HAP-1 (cell line): Measurements from ENCODE around the gene PRR7.

Experiments used
- DNase-seq, 2 experiments: peaks; one replicate each; pipeline ENCODE4 v3.0.0-alpha.2; 2016 to 2020; ENCODE audit warnings: low spot score in 2 of 2
- H3K27me3 ChIP-seq: fragments of 250-450 bp; sonication (Bioruptor Pico); 2 replicates; pipeline ENCODE4 v1.5.1; 2020; ENCODE audit warnings: low read depth, mild to moderate bottlenecking, moderate library complexity
- H3K36me3 ChIP-seq: fragments of 250-450 bp; sonication (Bioruptor Pico); replicated peaks from 2 replicates; pipeline ENCODE4 v1.5.1; 2020; ENCODE audit warnings: mild to moderate bottlenecking
- H3K4me1 ChIP-seq: fragments of 250-450 bp; sonication (Bioruptor Pico); 2 replicates; pipeline ENCODE4 v1.5.1; 2020; ENCODE audit warnings: mild to moderate bottlenecking
- H3K4me3 ChIP-seq: fragments of 250-450 bp; sonication (Bioruptor Pico); 2 replicates; pipeline ENCODE4 v1.5.1; 2020; ENCODE audit warnings: mild to moderate bottlenecking, moderate library complexity
- H3K9me3 ChIP-seq: fragments of 250-450 bp; sonication (Bioruptor Pico); 2 replicates; pipeline ENCODE4 v1.5.1; 2020; ENCODE audit warnings: mild to moderate bottlenecking, moderate library complexity
- in situ Hi-C: fragments of 300-500 bp; cut with MboI; formaldehyde crosslinking; loops from 3 replicates; pipeline ENCODE4 v1.14.3; 2020; ENCODE audit warnings: low sequenced_read_pairs, inconsistent platforms, mixed read lengths

Gene PRR7

GRCh38 chr5:177456976-177457851 lies 10.6 kb downstream of the PRR7 start:
- H3K9me3 ChIP-seq, result no peaks in the 10 kb centered on the region
- in situ Hi-C loops, result no loop called here

GRCh38 chr5:177457852-177458681 lies 11.5 kb downstream of the PRR7 start:
- H3K4me1 ChIP-seq, result peaks cover 7% of the 10 kb centered on the region
- H3K27me3 ChIP-seq, result no peaks in the 10 kb centered on the region
- in situ Hi-C loops, result no loop called here
- H3K36me3 ChIP-seq, result peaks cover 41% of the 10 kb centered on the region
- DNase-seq, result no peak
- H3K9me3 ChIP-seq, result no peaks in the 10 kb centered on the region
- no peak overlapping the region for H3K4me3 ChIP-seq

More at GRCh38 chr5:177456976-177457851, 10.6 kb downstream of the PRR7 start:
- H3K27me3 ChIP-seq, result no peaks in the 10 kb centered on the region
- H3K4me1 ChIP-seq, result peaks cover 7% of the 10 kb centered on the region
- H3K4me3 ChIP-seq, result no peak overlapping the region
- peaks cover 39% of the 10 kb centered on the region for H3K36me3 ChIP-seq
- peak; percentile 95 to 99 for DNase-seq

- DNase-seq, result peak in 1 of 2 experiments; percentile 56
These were observed 12.3 kb downstream of the PRR7 start for GRCh38 chr5:177458912-177459350.

GRCh38 chr5:177459357-177459756 lies 12.7 kb downstream of the PRR7 start:
- Histone ChIP-seq H3K4me3 (no peak overlapping the region), H3K36me3 (peaks cover 50% of the 10 kb centered on the region), H3K9me3 (no peaks in the 10 kb centered on the region), H3K27me3 (no peaks in the 10 kb centered on the region), H3K4me1 (no peaks in the 10 kb centered on the region)
- in situ Hi-C loops, result no loop called here
- DNase-seq, result no peak

More at GRCh38 chr5:177458912-177459350, 12.3 kb downstream of the PRR7 start:
- H3K9me3 ChIP-seq, result no peaks in the 10 kb centered on the region
- no peaks in the 10 kb centered on the region for H3K27me3 ChIP-seq
- no peak overlapping the region for H3K4me3 ChIP-seq
- in situ Hi-C loops, result no loop called here
- H3K36me3 ChIP-seq, result peaks cover 49% of the 10 kb centered on the region
- peaks cover 3% of the 10 kb centered on the region for H3K4me1 ChIP-seq

GRCh38 chr5:177459819-177460628 lies 13.4 kb downstream of the PRR7 start:
- Histone ChIP-seq H3K36me3 (peaks cover 55% of the 10 kb centered on the region), H3K4me1 (no peaks in the 10 kb centered on the region)
- in situ Hi-C loops, result no loop called here

GRCh38 chr5:177462021-177462670 lies 15.5 kb downstream of the PRR7 start:
- Histone ChIP-seq H3K4me1 (no peaks in the 10 kb centered on the region), H3K9me3 (no peaks in the 10 kb centered on the region), H3K36me3 (peaks cover 71% of the 10 kb centered on the region), H3K4me3 (no peak overlapping the region), H3K27me3 (no peaks in the 10 kb centered on the region)
- DNase-seq, result no peak
- in situ Hi-C loops, result no loop called here

More at GRCh38 chr5:177459819-177460628, 13.4 kb downstream of the PRR7 start:
- H3K9me3 ChIP-seq, result no peaks in the 10 kb centered on the region
- no peak for DNase-seq
- no peak overlapping the region for H3K4me3 ChIP-seq
- no peaks in the 10 kb centered on the region for H3K27me3 ChIP-seq

- peaks cover 70% of the 10 kb centered on the region for H3K36me3 ChIP-seq
- no peaks in the 10 kb centered on the region for H3K27me3 ChIP-seq
- in situ Hi-C loops, result no loop called here
These were observed 18.4 kb downstream of the PRR7 start for GRCh38 chr5:177465044-177465443.

GRCh38 chr5:177466861-177467260 lies 20.2 kb downstream of the PRR7 start:
- no peak for DNase-seq
- no peaks in the 10 kb centered on the region for H3K4me1 ChIP-seq
- H3K27me3 ChIP-seq, result no peaks in the 10 kb centered on the region
- no peaks in the 10 kb centered on the region for H3K9me3 ChIP-seq
- in situ Hi-C loops, result no loop called here
- peaks cover 68% of the 10 kb centered on the region for H3K36me3 ChIP-seq
- no peak overlapping the region for H3K4me3 ChIP-seq

More at GRCh38 chr5:177465044-177465443, 18.4 kb downstream of the PRR7 start:
- Histone ChIP-seq H3K4me1 (no peaks in the 10 kb centered on the region), H3K4me3 (no peak overlapping the region), H3K9me3 (no peaks in the 10 kb centered on the region)
- no peak for DNase-seq

- H3K4me1 ChIP-seq, result no peaks in the 10 kb centered on the region
- H3K36me3 ChIP-seq, result peaks cover 68% of the 10 kb centered on the region
- in situ Hi-C loops, result no loop called here
- no peaks in the 10 kb centered on the region for H3K27me3 ChIP-seq
- no peaks in the 10 kb centered on the region for H3K9me3 ChIP-seq
- H3K4me3 ChIP-seq, result no peak overlapping the region
- DNase-seq, result no peak
These were observed 20.8 kb downstream of the PRR7 start for GRCh38 chr5:177467436-177467835.

GRCh38 chr5:177468329-177468684 lies 21.7 kb downstream of the PRR7 start:
- Histone ChIP-seq H3K4me1 (no peaks in the 10 kb centered on the region), H3K4me3 (no peak overlapping the region), H3K9me3 (no peaks in the 10 kb centered on the region), H3K36me3 (peaks cover 64% of the 10 kb centered on the region), H3K27me3 (no peaks in the 10 kb centered on the region)
- in situ Hi-C loops, result no loop called here
- no peak for DNase-seq

GRCh38 chr5:177468685-177469628 lies 22.3 kb downstream of the PRR7 start:
- Histone ChIP-seq H3K27me3 (no peaks in the 10 kb centered on the region), H3K4me1 (peaks cover 1% of the 10 kb centered on the region; the same call in 1 of the 2 replicates), H3K36me3 (peaks cover 57% of the 10 kb centered on the region), H3K9me3 (no peaks in the 10 kb centered on the region), H3K4me3 (no peak overlapping the region)
- in situ Hi-C loops, result no loop called here
- DNase-seq, result peak in 1 of 2 experiments; percentile 49
